GM10266 (cell line): ENCODE measurements around the gene ZSCAN31.

ENCODE experiments used
- DNase-seq: peaks from one replicate; pipeline ENCODE4 v3.0.0; 2012; ENCODE audit errors: extremely low spot score
- CTCF ChIP-seq: IDR thresholded peaks from 2 replicates; pipeline ENCODE4 v1.5.1; 2012; ENCODE audit warnings: mild to moderate bottlenecking, low read depth; ENCODE audit not compliant: control insufficient read depth, insufficient read depth; ENCODE audit errors: missing control alignments

Gene ZSCAN31

DNA sequence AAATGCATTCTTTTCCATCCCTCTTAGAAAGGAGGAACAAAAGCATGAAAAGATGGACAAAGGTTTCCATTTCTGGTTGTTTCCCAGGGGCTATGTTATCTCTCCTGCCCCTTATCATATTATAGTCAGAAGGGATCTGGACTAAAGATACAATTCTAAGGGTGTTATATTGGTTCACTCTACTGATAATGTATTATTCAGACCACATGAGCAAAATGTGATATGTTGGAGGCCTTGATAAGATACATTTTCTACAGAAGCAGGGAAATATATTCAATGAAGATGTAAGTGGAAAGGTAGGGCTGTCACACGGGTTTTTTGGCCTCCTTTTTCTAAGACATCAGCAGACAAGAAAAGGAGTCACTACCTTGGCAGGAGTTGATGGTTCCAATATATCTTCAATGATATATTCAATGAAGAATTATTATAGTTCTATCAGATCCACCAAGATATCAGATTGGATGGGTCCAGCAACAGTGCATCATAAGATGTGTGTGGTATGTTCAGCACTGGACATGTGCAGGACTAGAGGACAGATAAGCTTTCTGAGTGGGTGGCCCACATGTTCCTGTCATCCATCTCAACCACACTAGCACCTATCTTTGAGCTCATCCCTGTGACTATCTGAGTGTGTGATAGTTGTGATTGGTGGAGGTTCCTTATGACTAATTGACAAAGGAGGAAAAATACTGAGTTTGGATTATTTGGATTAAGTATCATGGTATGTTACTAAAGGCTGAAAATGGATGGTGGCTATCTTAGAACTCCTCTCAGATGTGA is 8.1 kb upstream of the ZSCAN31 start:
- no peak for DNase-seq
- TF ChIP-seq CTCF, result no peak

DNA sequence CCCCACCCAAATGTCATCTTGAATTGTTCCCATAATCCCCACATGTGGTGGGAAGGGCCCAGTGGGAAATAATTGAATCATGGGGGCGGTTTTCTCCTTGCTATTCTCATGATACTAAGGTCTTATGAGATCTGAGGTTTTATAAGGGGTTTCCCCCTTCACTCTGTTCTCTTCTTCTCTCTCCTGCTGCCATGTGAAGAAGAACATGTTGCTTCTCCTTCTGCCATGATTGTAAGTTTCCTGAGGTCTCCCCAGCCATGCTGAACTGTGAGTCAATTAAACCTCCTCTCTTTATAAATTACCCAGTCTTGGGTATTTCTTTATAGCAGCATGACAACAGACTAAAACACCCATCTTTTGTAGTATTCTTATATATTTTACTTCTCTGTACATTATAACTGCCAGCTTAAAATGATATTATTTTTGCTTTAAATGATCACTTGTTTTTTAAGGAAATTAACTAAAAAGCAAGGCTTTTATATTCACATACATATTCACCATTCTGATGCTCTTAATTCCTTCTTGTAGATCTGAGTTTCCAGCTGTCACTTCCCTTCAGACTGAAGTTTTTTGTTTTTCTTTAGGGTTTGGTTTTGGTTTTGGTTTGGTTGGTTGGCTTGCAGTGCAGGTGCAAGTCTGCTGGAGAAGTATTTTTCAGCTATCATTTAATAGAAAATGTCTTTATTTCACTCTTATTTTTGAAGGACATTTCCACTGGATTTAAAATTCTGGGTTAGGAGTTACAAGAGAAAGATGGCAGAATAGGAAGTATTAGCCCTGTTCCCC is 4.6 kb upstream of the ZSCAN31 start:
- no peak for TF ChIP-seq CTCF
- no peak for DNase-seq

DNA sequence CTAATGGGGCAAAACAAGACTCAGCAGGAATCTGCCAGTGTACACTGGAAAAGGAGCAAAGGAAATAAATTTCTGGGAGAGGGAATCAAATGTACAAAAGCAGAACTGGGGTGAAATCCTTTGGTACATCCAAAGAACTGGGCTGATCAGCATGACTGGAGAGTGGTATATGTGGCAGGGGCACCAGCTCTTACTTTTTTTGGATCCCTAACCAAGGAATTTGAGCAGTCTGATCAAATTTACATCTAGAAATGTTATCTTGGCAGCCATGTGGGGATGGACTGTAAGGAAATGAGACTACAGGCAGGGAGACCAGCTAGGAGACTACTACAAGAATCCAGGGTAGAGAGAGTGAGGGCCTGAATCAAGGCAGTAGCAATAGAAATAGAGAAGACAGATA is 1.2 kb upstream of the ZSCAN31 start:
- no peak for TF ChIP-seq CTCF
- no peak for DNase-seq

- DNase-seq, result peak; percentile 22
- no peak for TF ChIP-seq CTCF
Measured at GRCh38 chr6:28336284-28337120, 554 bp upstream of the ZSCAN31 start.

DNA sequence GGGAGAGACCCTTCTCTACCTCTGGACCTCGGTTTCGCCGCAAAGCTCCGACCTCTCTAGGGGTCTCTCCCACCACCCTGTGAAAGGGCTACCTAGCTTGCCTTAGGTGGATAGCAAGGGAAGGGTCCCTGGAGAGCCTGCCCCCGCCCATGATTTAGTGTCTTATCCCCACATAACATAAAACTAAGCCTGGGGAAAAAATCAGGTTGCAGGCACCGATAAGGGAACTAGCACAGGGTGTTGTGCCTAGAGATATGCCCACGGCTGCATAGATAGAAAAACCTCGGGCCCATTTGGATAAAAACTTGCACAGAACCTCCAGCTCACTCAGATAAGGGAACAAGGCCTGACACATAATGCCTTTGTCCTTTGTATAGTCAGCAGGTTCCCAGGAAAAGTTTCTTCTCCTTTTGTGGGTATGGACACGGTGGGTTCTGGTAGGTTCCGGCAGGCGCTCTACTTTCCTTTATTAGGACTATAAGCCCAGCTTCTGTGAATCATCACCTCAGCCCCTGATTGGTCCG is 846 bp downstream of the ZSCAN31 start:
- no peak for TF ChIP-seq CTCF

DNA sequence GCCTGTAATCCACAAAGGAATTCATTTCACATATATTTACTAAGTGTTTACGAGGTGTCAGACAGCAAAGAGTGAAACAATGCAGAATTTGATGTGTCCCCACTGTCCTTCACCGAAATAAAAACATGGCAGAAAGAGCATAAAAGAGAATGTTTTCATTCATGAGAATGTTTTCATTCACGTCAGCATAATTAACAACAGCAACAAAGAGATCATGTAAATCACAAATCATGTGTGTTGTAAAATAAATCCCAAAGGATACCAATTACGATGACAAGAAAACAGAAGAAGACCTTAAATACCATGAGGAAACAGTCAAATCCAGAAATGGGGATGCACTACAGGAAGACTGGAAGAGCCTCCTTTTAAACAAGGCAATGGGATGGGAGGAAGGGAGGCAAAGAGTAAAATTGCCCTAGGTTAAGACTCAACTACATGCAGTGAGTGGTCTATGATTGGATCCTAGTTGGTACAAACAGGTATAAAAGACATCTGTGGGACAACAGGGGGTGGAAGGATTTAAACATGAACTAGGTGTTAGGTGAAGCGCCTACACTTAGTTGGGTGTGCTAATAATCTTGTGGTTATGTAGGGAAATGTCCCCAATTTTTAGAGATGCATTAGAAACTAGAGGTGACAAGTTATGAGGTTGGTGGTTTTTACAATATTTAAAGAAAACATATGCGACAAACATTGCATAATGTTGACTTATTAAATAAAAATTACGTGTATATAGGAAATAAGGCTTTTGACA is 1.5 kb downstream of the ZSCAN31 start:
- DNase-seq, result no peak
- TF ChIP-seq CTCF, result no peak

More for the DNA sequence above, 846 bp downstream of the ZSCAN31 start:
- DNase-seq, result no peak
